ENCODE results near the gene GNG12.

DNA sequence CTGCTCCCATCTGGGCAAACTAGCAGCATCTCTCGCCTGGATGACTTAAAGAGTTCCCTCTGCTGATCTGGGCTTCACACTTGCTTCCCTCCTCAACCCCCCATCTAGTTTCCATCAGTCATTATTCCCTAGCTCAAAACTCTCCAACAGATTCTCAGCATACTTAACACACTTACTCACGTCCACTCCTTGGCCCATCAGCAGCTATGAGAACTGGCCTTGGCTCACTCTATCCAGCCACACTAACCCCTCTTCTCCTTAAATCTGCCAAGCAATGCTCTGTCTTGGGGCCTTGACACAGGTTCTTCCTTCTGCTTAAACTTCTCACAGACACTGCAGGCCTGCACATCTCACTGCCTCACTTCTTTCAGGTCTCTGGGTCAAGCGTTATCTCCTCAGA lies 41.6 kb downstream of the GNG12 start:
- TF ChIP-seq, protein P1, sequence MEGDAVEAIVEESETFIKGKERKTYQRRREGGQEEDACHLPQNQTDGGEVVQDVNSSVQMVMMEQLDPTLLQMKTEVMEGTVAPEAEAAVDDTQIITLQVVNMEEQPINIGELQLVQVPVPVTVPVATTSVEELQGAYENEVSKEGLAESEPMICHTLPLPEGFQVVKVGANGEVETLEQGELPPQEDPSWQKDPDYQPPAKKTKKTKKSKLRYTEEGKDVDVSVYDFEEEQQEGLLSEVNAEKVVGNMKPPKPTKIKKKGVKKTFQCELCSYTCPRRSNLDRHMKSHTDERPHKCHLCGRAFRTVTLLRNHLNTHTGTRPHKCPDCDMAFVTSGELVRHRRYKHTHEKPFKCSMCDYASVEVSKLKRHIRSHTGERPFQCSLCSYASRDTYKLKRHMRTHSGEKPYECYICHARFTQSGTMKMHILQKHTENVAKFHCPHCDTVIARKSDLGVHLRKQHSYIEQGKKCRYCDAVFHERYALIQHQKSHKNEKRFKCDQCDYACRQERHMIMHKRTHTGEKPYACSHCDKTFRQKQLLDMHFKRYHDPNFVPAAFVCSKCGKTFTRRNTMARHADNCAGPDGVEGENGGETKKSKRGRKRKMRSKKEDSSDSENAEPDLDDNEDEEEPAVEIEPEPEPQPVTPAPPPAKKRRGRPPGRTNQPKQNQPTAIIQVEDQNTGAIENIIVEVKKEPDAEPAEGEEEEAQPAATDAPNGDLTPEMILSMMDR (IDR thresholded peaks at IDR 0.05; ENCODE audit: insufficient read depth, low read length, poor library complexity, severe bottlenecking), result no peak
- TF ChIP-seq EZH2phosphoT487 (conservative IDR thresholded peaks at IDR 0.05; ENCODE audit: low read length), result no peak

All from SU-DHL-6 (cell line).